Astrocyte (in vitro differentiated cells and primary cell): Measurements from ENCODE around the gene ARHGAP25.

ENCODE experiments used
- EZH2 ChIP-seq: IDR thresholded peaks from 2 replicates; pipeline ENCODE4 v1.6.1; 2012; ENCODE audit warnings: mild to moderate bottlenecking, low read length, inconsistent platforms; ENCODE audit not compliant: insufficient read depth
- TF ChIP-seq, protein P1 (sequence below): IDR thresholded peaks from 2 replicates; pipeline ENCODE4 v1.5.1; 2011; ENCODE audit warnings: low read depth, mild to moderate bottlenecking, inconsistent platforms, low read length, moderate library complexity; ENCODE audit not compliant: insufficient read depth

DNA sequence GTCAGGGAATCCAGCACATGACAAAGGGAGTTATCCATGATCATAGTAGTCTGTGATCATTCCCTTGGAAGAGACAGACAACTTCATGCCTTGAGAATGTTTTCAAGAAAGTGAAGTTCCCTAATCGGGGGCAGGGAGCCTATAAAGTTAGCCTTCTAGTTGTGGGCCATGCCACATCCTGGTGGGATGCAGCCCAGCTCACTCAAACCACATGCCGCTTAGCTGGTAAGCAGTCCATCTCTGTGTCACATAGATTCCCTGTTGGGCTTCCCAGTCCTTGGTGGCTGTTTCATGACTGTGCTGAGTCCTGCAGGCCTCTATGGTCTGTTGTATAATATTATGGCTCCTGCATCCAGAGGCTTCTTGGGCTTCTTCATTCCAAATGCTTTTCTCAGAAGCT lies 11.4 kb upstream of the ARHGAP25 start:
- TF ChIP-seq, protein P1, sequence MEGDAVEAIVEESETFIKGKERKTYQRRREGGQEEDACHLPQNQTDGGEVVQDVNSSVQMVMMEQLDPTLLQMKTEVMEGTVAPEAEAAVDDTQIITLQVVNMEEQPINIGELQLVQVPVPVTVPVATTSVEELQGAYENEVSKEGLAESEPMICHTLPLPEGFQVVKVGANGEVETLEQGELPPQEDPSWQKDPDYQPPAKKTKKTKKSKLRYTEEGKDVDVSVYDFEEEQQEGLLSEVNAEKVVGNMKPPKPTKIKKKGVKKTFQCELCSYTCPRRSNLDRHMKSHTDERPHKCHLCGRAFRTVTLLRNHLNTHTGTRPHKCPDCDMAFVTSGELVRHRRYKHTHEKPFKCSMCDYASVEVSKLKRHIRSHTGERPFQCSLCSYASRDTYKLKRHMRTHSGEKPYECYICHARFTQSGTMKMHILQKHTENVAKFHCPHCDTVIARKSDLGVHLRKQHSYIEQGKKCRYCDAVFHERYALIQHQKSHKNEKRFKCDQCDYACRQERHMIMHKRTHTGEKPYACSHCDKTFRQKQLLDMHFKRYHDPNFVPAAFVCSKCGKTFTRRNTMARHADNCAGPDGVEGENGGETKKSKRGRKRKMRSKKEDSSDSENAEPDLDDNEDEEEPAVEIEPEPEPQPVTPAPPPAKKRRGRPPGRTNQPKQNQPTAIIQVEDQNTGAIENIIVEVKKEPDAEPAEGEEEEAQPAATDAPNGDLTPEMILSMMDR = no peak
- TF ChIP-seq EZH2 = no peak
